Prostate gland (tissue), 2 donors: ENCODE data around the gene GPR18. TPM values are rescaled to one million over a fixed set of nuclear protein-coding genes. Genes with fewer than 3 reads are reported as not detected.

Source experiments
- DNase-seq: peaks from one replicate; pipeline ENCODE4 v3.0.0-alpha.2; 2019; ENCODE audit warnings: low spot score
- H3K27ac ChIP-seq, 2 donors: fragments of 200-600 bp; sonication (generic); 2 replicates each; pipeline ENCODE4 v1.5.1; 2017 to 2019
- H3K27me3 ChIP-seq: fragments of 200-600 bp; sonication (generic); replicated peaks from 2 replicates; pipeline ENCODE4 v1.5.1; 2019; ENCODE audit not compliant: insufficient read depth
- H3K36me3 ChIP-seq, 2 donors: fragments of 200-600 bp; sonication (generic); 1 replicate in 1 of 2; 2 replicates in 1 of 2; pipeline versions ENCODE4 v1.5.1 to v1.8.1; 2017 to 2019
- H3K4me1 ChIP-seq: fragments of 200-600 bp; sonication (generic); replicated peaks from 2 replicates; pipeline ENCODE4 v1.5.1; 2019
- H3K4me3 ChIP-seq, 2 donors: fragments of 200-600 bp; sonication (generic); 2 replicates each; pipeline ENCODE4 v1.5.1; 2017 to 2019
- H3K9me3 ChIP-seq: fragments of 200-600 bp; sonication (generic); 2 replicates; pipeline ENCODE4 v1.5.1; 2017
- POLR2A ChIP-seq: fragments of 450-650 bp; IDR thresholded peaks from one replicate; pipeline ENCODE4 v1.6.1; 2016; ENCODE audit warnings: antibody characterized with exemption, mild to moderate bottlenecking
- POLR2AphosphoS5 ChIP-seq: sonication (generic); formaldehyde crosslinking; IDR thresholded peaks from one replicate; pipeline ENCODE4 v1.6.1; 2017; ENCODE audit warnings: antibody characterized with exemption
- WGBS: methylation state at CpG from one replicate; pipeline ENCODE4 v1.1.5; 2018; 5-methylcytosine and 5-hydroxymethylcytosine counted together
- intact Hi-C: fragments of 100-400 bp; cut with DNase I; formaldehyde crosslinking; loops from one replicate; pipeline ENCODE4 v1.14.2; 2022
- total RNA-seq, 2 donors: library from RNA; depleted of rRNA; stranded (reverse); fragments of >200 nt; gene quantifications; one replicate each; pipeline ENCODE4 v1.1.0, GENCODE V29; 2016
- TF ChIP-seq, protein P1 (sequence below), 4 experiments: fragments of 200-600 bp in 2 of 4; fragments of 450-650 bp in 2 of 4; sonication (generic) in 2 of 4; IDR thresholded peaks; 1 replicate in 3 of 4; 2 replicates in 1 of 4; pipeline ENCODE4 v1.5.1; 2016 to 2019; ENCODE audit warnings: antibody characterized with exemption in 4 of 4, mild to moderate bottlenecking in 2 of 4, moderate library complexity in 2 of 4

Gene GPR18
- total RNA-seq, 2 donors from 2014 or later, result 1.4 TPM; not detected in 1

DNA sequence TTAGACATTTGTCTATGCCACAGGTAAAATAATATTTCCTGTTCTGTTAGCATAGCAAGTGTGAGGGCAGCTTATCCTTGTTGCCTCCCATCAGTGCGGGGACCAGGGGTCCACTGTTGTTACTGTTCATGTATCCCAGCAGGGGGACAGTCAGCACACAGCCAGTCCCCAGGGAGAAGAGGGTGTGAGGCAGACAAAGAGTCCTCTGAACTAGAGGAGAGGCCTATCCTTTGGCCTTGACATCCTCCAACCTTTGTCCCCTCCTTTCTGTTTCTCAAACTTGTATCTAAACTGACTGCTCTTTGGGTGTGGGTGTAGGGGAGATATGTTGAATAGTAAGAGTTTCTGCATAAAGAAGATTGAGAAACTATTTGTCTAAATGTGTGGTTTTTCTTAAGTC, 2.9 kb upstream of the GPR18 start:
- WGBS, result 100% methylated on average over 1 of the region's 1 CpG

DNA sequence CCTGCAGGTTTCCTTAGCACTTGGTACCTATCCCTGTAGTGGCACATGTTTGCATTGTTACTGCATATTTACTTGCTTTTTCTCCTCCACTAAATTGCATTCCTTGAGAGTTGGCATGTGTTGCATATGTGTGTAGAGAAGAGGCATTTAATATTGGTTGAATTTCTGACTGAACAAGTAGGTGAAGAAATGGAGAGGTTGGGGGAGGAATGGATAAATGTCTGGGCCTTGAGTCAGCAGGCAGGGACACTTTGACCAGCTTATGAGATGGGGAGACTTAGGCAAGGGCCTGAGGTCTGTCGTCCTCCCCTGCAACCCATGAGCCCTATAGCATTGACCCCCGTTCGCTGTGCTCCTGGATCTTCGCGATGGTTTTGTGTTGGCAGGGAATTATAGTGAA, 2.0 kb upstream of the GPR18 start:
- Histone ChIP-seq H3K9me3 (no peaks in the 10 kb centered on the region), H3K27ac (no peak overlapping the region), H3K27me3 (no peaks in the 10 kb centered on the region), H3K4me1 (no peaks in the 10 kb centered on the region), H3K4me3 (no peak overlapping the region), H3K36me3 (no peaks in the 10 kb centered on the region)
- TF ChIP-seq, protein P1, sequence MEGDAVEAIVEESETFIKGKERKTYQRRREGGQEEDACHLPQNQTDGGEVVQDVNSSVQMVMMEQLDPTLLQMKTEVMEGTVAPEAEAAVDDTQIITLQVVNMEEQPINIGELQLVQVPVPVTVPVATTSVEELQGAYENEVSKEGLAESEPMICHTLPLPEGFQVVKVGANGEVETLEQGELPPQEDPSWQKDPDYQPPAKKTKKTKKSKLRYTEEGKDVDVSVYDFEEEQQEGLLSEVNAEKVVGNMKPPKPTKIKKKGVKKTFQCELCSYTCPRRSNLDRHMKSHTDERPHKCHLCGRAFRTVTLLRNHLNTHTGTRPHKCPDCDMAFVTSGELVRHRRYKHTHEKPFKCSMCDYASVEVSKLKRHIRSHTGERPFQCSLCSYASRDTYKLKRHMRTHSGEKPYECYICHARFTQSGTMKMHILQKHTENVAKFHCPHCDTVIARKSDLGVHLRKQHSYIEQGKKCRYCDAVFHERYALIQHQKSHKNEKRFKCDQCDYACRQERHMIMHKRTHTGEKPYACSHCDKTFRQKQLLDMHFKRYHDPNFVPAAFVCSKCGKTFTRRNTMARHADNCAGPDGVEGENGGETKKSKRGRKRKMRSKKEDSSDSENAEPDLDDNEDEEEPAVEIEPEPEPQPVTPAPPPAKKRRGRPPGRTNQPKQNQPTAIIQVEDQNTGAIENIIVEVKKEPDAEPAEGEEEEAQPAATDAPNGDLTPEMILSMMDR (IDR thresholded peaks at IDR 0.05), result no peak
- TF ChIP-seq POLR2A (no peak), POLR2AphosphoS5 (no peak)
- WGBS, result 65% methylated on average over 5 of the region's 5 CpGs
- intact Hi-C loops, result no loop called here
- DNase-seq, result no peak

More for the DNA sequence above, 2.9 kb upstream of the GPR18 start:
- intact Hi-C loops, result no loop called here
- Histone ChIP-seq H3K27me3 (no peaks in the 10 kb centered on the region), H3K36me3 (no peaks in the 10 kb centered on the region), H3K4me1 (no peaks in the 10 kb centered on the region), H3K4me3 (no peak overlapping the region), H3K9me3 (no peaks in the 10 kb centered on the region), H3K27ac (no peak overlapping the region)
- DNase-seq, result no peak
- TF ChIP-seq, protein P1 (IDR thresholded peaks at IDR 0.05), result no peak
- TF ChIP-seq POLR2A (no peak), POLR2AphosphoS5 (no peak)

DNA sequence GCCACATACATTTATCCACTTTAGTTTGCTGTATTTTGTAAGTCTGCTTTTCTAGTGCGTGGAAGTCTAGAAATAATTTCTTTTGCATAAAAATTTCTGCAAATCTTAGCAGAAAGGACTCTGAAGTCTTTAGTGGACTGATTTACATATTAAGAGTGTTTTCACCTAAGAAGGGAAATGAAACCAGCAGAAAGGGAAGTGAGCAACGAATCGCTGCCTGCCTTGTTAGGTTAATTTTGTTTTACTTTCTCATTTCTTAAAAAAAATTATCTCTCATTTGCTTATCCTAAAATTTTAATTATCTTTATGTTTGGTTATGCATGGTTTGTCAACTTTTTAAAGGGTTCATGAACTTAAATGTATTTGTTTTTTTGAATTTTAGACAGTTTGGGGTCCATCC, 767 bp upstream of the GPR18 start:
- TF ChIP-seq POLR2AphosphoS5 (no peak), POLR2A (no peak)
- TF ChIP-seq, protein P1 (IDR thresholded peaks at IDR 0.05), result no peak
- no peaks in the 10 kb centered on the region for H3K9me3 ChIP-seq
- H3K4me1 ChIP-seq, result no peaks in the 10 kb centered on the region
- no peak for DNase-seq
- intact Hi-C loops, result no loop called here
- H3K4me3 ChIP-seq, result no peak overlapping the region
- WGBS, result 83% methylated on average over 3 of the region's 3 CpGs
- no peaks in the 10 kb centered on the region for H3K36me3 ChIP-seq
- no peak overlapping the region for H3K27ac ChIP-seq
- no peaks in the 10 kb centered on the region for H3K27me3 ChIP-seq

DNA sequence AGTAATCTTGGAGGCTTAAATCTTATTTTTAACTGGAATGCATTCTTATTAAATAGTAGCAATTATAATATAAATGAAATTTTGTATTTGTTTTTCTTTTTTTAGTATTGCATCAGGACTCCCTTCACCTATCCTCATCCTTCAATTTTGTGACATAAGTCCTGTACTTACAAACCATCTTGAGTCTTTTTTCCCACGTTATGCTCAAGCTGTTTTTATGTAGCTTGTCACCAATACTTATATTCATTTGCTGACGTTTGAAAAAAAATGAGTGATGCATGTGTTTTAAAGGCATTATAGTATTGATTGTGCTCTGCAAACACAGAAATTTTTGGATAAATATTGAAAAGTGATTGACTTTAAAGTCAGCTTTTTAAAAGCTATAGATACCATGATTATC, 888 bp downstream of the GPR18 start:
- 88% methylated on average over 2 of the region's 2 CpGs for WGBS
- H3K4me1 ChIP-seq, result no peaks in the 10 kb centered on the region
- intact Hi-C loops, result no loop called here

DNA sequence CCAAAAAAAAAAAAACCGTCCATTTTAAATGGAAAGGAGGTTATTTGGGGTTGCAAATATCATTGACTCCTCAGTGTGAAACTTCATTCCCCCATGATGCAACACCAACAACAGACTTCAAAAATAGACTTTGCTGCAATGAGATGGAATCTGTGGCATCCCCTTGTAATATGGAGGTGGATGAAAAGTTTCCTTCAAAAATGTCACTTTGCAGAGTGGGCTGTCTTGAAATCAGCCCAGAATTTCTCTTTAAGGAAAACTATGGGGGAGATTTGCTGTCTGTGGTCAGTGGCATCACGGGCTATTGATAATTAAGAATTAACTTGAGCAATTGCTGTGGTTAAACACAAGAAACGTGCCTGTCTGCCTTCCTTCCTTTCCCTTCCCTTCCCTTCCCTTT, 1.5 kb downstream of the GPR18 start:
- no peaks in the 10 kb centered on the region for H3K27me3 ChIP-seq
- TF ChIP-seq, protein P1 (IDR thresholded peaks at IDR 0.05), result no peak
- TF ChIP-seq POLR2A (no peak), POLR2AphosphoS5 (no peak)
- H3K9me3 ChIP-seq, result no peaks in the 10 kb centered on the region
- no peaks in the 10 kb centered on the region for H3K36me3 ChIP-seq
- no peak overlapping the region for H3K4me3 ChIP-seq
- H3K27ac ChIP-seq, result no peak overlapping the region
- intact Hi-C loops, result no loop called here
- DNase-seq, result no peak
- H3K4me1 ChIP-seq, result no peaks in the 10 kb centered on the region
- WGBS, result 87% methylated on average over 3 of the region's 3 CpGs

More for the DNA sequence above, 888 bp downstream of the GPR18 start:
- Histone ChIP-seq H3K4me3 (no peak overlapping the region), H3K9me3 (no peaks in the 10 kb centered on the region), H3K27ac (no peak overlapping the region), H3K36me3 (no peaks in the 10 kb centered on the region), H3K27me3 (no peaks in the 10 kb centered on the region)
- no peak for DNase-seq
- TF ChIP-seq POLR2A, result no peak
- TF ChIP-seq, protein P1 (IDR thresholded peaks at IDR 0.05), result no peak
- TF ChIP-seq POLR2AphosphoS5, result no peak
